Mesendoderm (in vitro differentiated cells): Measurements from ENCODE around the gene PLCB1.

Experiments
- DNase-seq: peaks from one replicate; pipeline ENCODE4 v3.0.0; 2013
- H2AK5ac ChIP-seq: 2 replicates; pipeline ENCODE4 v1.6.1; 2013; ENCODE audit warnings: low read length, inconsistent platforms
- H2BK120ac ChIP-seq: 2 replicates; pipeline ENCODE4 v1.6.1; 2013; ENCODE audit warnings: low read depth, mild to moderate bottlenecking, low read length, moderate library complexity, mixed read lengths
- H2BK15ac ChIP-seq: replicated peaks from 2 replicates; pipeline ENCODE4 v1.6.1; 2013; ENCODE audit warnings: low read depth, mild to moderate bottlenecking, moderate library complexity
- H2BK5ac ChIP-seq: 2 replicates; pipeline ENCODE4 v1.6.1; 2013; ENCODE audit warnings: low read length, inconsistent platforms
- H3K18ac ChIP-seq: 2 replicates; pipeline ENCODE4 v1.6.1; 2013; ENCODE audit warnings: mild to moderate bottlenecking, low read length, mixed read lengths
- H3K23ac ChIP-seq: one replicate; pipeline ENCODE4 v1.6.1; 2013; ENCODE audit warnings: low read length
- H3K27ac ChIP-seq: 2 replicates; pipeline ENCODE4 v1.5.1; 2013; ENCODE audit warnings: low read depth, mild to moderate bottlenecking, inconsistent platforms, low read length, moderate library complexity
- H3K27me3 ChIP-seq: 2 replicates; pipeline ENCODE4 v1.6.1; 2013; ENCODE audit warnings: low read length, control low read depth, mild to moderate bottlenecking, inconsistent platforms; ENCODE audit not compliant: insufficient read depth, poor library complexity
- H3K36me3 ChIP-seq: 2 replicates; pipeline ENCODE4 v1.6.1; 2013; ENCODE audit warnings: low read length, inconsistent platforms; ENCODE audit not compliant: control insufficient read depth, insufficient read depth
- H3K4ac ChIP-seq: one replicate; pipeline ENCODE4 v1.6.1; 2013; ENCODE audit warnings: low read depth, mild to moderate bottlenecking, low read length, moderate library complexity
- H3K4me1 ChIP-seq: 2 replicates; pipeline ENCODE4 v1.6.1; 2013; ENCODE audit warnings: low read depth, low read length, inconsistent platforms; ENCODE audit not compliant: control insufficient read depth
- H3K4me2 ChIP-seq: 2 replicates; pipeline ENCODE4 v1.6.1; 2013; ENCODE audit warnings: low read length
- H3K4me3 ChIP-seq: 2 replicates; pipeline ENCODE4 v1.5.1; 2013; ENCODE audit warnings: mild to moderate bottlenecking, low read length
- H3K56ac ChIP-seq: one replicate; pipeline ENCODE4 v1.6.1; 2013; ENCODE audit warnings: low read length
- H3K79me1 ChIP-seq: 2 replicates; pipeline ENCODE4 v1.6.1; 2013; ENCODE audit warnings: low read length, inconsistent platforms
- H3K79me2 ChIP-seq: 2 replicates; pipeline ENCODE4 v1.6.1; 2013; ENCODE audit warnings: mild to moderate bottlenecking, low read length; ENCODE audit not compliant: control insufficient read depth, insufficient read depth
- H3K9ac ChIP-seq: 2 replicates; pipeline ENCODE4 v1.6.1; 2013; ENCODE audit warnings: low read length, inconsistent platforms
- H4K5ac ChIP-seq: one replicate; pipeline ENCODE4 v1.6.1; 2013; ENCODE audit warnings: low read length
- H4K8ac ChIP-seq: one replicate; pipeline ENCODE4 v1.6.1; 2013; ENCODE audit warnings: low read depth, mild to moderate bottlenecking, control low read depth, low read length, moderate library complexity
- WGBS: extraction: QIAGEN DNeasy Blood & Tissue Kit; methylation state at CpG from one replicate; pipeline ENCODE4 v1.1.7; 2013; ENCODE audit warnings: low lambda C conversion rate, missing lambda C conversion rate; ENCODE audit not compliant: insufficient coverage; ENCODE audit errors: extremely low coverage; 5-methylcytosine and 5-hydroxymethylcytosine counted together

Gene PLCB1

DNA sequence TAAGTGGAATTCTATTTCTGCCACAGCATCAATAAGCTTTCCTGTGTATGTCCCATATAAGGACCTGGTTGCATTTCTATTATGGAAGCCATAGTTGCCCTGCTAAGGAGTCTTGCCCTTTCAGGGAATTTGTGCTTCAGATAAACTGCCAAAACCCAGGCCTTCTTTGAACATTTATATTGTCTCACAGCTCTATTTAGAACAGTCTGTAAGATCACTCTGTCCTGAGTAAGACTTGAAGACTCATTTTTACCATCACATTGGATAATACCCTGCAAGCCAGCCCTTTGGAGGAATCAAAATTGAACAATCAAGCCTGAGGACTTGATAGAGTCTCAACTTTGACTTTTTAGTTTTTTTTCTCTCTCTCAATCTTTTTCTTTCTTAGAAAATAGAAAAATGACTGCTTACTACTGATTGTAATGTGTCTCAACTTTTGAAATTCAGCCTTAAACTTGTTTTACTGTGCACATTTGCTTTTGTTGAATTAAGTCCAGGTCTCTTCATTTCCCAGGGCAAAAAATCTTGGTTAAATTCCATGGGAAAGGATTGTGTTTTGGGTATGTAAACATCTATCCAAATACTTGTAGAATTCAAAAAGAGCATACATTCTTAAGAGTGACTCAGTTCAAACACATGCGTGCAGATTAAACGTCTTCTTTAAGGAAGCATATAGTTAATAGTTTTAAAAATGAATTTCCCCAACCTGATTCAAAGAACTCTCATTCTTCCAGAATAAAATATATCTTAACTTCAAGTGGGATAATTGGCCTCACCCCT, 91.2 kb downstream of the PLCB1 start:
- H3K4me3 ChIP-seq, result no peak overlapping the region
- no peaks in the 10 kb centered on the region for H3K79me1 ChIP-seq
- H3K9ac ChIP-seq, result no peak overlapping the region
- no peak overlapping the region for H3K4ac ChIP-seq
- DNase-seq, result no peak
- H2BK120ac ChIP-seq, result no peak overlapping the region
- no peak overlapping the region for H3K18ac ChIP-seq
- no peak overlapping the region for H3K23ac ChIP-seq
- no peaks in the 10 kb centered on the region for H3K4me1 ChIP-seq
- no peak overlapping the region for H2AK5ac ChIP-seq
- no peak overlapping the region for H2BK5ac ChIP-seq
- no peaks in the 10 kb centered on the region for H3K27me3 ChIP-seq
- no CpG with 5 or more reads among the region's 2 CpGs for WGBS
- H3K27ac ChIP-seq, result no peak overlapping the region
- no peak overlapping the region for H4K8ac ChIP-seq
- H3K36me3 ChIP-seq, result no peaks in the 10 kb centered on the region
- H4K5ac ChIP-seq, result no peak overlapping the region
- no peaks in the 10 kb centered on the region for H3K79me2 ChIP-seq
- no peak overlapping the region for H3K4me2 ChIP-seq
- H3K56ac ChIP-seq, result no peak overlapping the region
- H2BK15ac ChIP-seq, result no peak overlapping the region

GRCh38 chr20:8225658-8226057, 93.6 kb downstream of the PLCB1 start:
- H2BK15ac ChIP-seq, result no peak overlapping the region
- no peak overlapping the region for H2AK5ac ChIP-seq
- no peak overlapping the region for H3K27ac ChIP-seq
- no peaks in the 10 kb centered on the region for H3K27me3 ChIP-seq
- H2BK5ac ChIP-seq, result no peak overlapping the region
- no CpG with 5 or more reads among the region's 3 CpGs for WGBS
- H3K18ac ChIP-seq, result no peak overlapping the region
- H3K4me1 ChIP-seq, result no peaks in the 10 kb centered on the region
- H3K79me2 ChIP-seq, result no peaks in the 10 kb centered on the region
- no peak overlapping the region for H3K9ac ChIP-seq
- no peak overlapping the region for H3K4me3 ChIP-seq
- no peaks in the 10 kb centered on the region for H3K36me3 ChIP-seq
- no peak overlapping the region for H3K56ac ChIP-seq
- H4K8ac ChIP-seq, result no peak overlapping the region
- H4K5ac ChIP-seq, result no peak overlapping the region
- H3K23ac ChIP-seq, result no peak overlapping the region
- H3K4ac ChIP-seq, result no peak overlapping the region
- no peak for DNase-seq
- H3K4me2 ChIP-seq, result no peak overlapping the region
- no peaks in the 10 kb centered on the region for H3K79me1 ChIP-seq
- H2BK120ac ChIP-seq, result no peak overlapping the region

DNA sequence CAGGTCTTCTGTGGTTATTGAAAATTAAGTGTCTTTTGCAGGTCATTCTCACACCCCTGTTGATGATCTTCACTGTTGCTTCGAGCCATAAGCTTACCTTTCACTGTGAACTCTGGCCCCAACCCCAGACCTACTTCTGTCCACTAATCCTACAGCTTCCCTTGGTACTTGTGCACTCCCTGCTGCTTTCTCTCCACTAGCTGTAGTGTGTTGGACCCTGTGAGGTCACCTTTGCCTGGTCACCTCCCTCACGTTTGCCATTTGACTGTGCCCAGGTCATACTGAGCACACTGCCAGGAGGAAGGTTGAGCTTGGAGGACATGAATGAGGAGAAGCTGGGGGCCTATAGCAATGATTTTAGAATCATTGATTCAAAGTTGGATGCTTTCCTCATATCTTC, 94.0 kb downstream of the PLCB1 start:
- no peak overlapping the region for H3K23ac ChIP-seq
- no peak overlapping the region for H3K4ac ChIP-seq
- H3K79me2 ChIP-seq, result no peaks in the 10 kb centered on the region
- DNase-seq, result no peak
- no peak overlapping the region for H3K56ac ChIP-seq
- no peak overlapping the region for H4K5ac ChIP-seq
- H3K4me1 ChIP-seq, result no peaks in the 10 kb centered on the region
- H2BK5ac ChIP-seq, result no peak overlapping the region
- no CpG with 5 or more reads among the region's 2 CpGs for WGBS
- no peak overlapping the region for H3K18ac ChIP-seq
- H3K9ac ChIP-seq, result no peak overlapping the region
- H3K4me3 ChIP-seq, result no peak overlapping the region
- no peak overlapping the region for H2BK15ac ChIP-seq
- H3K79me1 ChIP-seq, result no peaks in the 10 kb centered on the region
- no peak overlapping the region for H3K4me2 ChIP-seq
- H3K27me3 ChIP-seq, result no peaks in the 10 kb centered on the region
- H4K8ac ChIP-seq, result no peak overlapping the region
- H3K27ac ChIP-seq, result no peak overlapping the region
- no peak overlapping the region for H2BK120ac ChIP-seq
- no peaks in the 10 kb centered on the region for H3K36me3 ChIP-seq
- H2AK5ac ChIP-seq, result no peak overlapping the region

DNA sequence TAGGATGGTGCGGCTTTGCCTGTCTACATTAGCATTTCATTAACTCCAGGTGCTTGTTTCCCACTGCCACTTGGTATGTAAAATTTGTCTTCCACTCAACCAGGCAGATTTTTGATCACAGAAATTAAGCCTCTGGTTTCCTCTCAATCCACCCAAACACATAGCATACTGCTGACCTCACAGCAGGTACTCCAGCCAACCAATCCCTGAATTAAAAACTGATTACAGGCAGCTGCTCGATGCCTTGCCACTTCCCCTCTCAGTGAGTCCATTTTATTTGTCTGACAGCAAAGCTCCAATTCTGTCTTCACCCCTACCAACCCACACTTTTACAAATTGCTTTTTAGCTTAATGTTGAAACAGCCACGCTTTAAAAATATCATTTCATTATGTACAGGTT, 95.2 kb downstream of the PLCB1 start:
- H3K27ac ChIP-seq, result no peak overlapping the region
- no peak overlapping the region for H3K18ac ChIP-seq
- H3K9ac ChIP-seq, result no peak overlapping the region
- no peak overlapping the region for H2BK5ac ChIP-seq
- H3K4me1 ChIP-seq, result no peaks in the 10 kb centered on the region
- H2BK120ac ChIP-seq, result no peak overlapping the region
- H3K4me3 ChIP-seq, result no peak overlapping the region
- no peak overlapping the region for H4K5ac ChIP-seq
- H3K56ac ChIP-seq, result no peak overlapping the region
- no CpG with 5 or more reads among the region's 3 CpGs for WGBS
- DNase-seq, result no peak
- no peak overlapping the region for H4K8ac ChIP-seq
- no peaks in the 10 kb centered on the region for H3K27me3 ChIP-seq
- H3K4ac ChIP-seq, result no peak overlapping the region
- H3K23ac ChIP-seq, result no peak overlapping the region
- H2AK5ac ChIP-seq, result no peak overlapping the region
- no peak overlapping the region for H3K4me2 ChIP-seq
- no peak overlapping the region for H2BK15ac ChIP-seq
- no peaks in the 10 kb centered on the region for H3K36me3 ChIP-seq
- no peaks in the 10 kb centered on the region for H3K79me1 ChIP-seq
- H3K79me2 ChIP-seq, result no peaks in the 10 kb centered on the region

GRCh38 chr20:8228315-8228714, 96.2 kb downstream of the PLCB1 start:
- H2BK5ac ChIP-seq, result no peak overlapping the region
- no peak overlapping the region for H3K27ac ChIP-seq
- no peaks in the 10 kb centered on the region for H3K4me1 ChIP-seq
- no peaks in the 10 kb centered on the region for H3K79me2 ChIP-seq
- H2BK15ac ChIP-seq, result no peak overlapping the region
- H3K4me2 ChIP-seq, result no peak overlapping the region
- no peak overlapping the region for H4K8ac ChIP-seq
- H3K4ac ChIP-seq, result no peak overlapping the region
- no peaks in the 10 kb centered on the region for H3K36me3 ChIP-seq
- no peak overlapping the region for H3K23ac ChIP-seq
- no peak overlapping the region for H3K4me3 ChIP-seq
- no CpG with 5 or more reads among the region's 3 CpGs for WGBS
- H3K27me3 ChIP-seq, result no peaks in the 10 kb centered on the region
- no peak overlapping the region for H3K18ac ChIP-seq
- H2AK5ac ChIP-seq, result no peak overlapping the region
- no peak overlapping the region for H3K56ac ChIP-seq
- H2BK120ac ChIP-seq, result no peak overlapping the region
- no peaks in the 10 kb centered on the region for H3K79me1 ChIP-seq
- no peak overlapping the region for H3K9ac ChIP-seq
- no peak overlapping the region for H4K5ac ChIP-seq
- no peak for DNase-seq

- no peak overlapping the region for H4K5ac ChIP-seq
- H3K4me3 ChIP-seq, result no peak overlapping the region
- no peaks in the 10 kb centered on the region for H3K27me3 ChIP-seq
- H3K79me1 ChIP-seq, result no peaks in the 10 kb centered on the region
- no peak overlapping the region for H3K56ac ChIP-seq
- no peak for DNase-seq
- no peak overlapping the region for H3K23ac ChIP-seq
- no peak overlapping the region for H2AK5ac ChIP-seq
- H3K9ac ChIP-seq, result no peak overlapping the region
- no peaks in the 10 kb centered on the region for H3K36me3 ChIP-seq
- no peak overlapping the region for H3K27ac ChIP-seq
- no peaks in the 10 kb centered on the region for H3K79me2 ChIP-seq
- H2BK5ac ChIP-seq, result no peak overlapping the region
- no peak overlapping the region for H3K18ac ChIP-seq
- H2BK120ac ChIP-seq, result no peak overlapping the region
- no peaks in the 10 kb centered on the region for H3K4me1 ChIP-seq
- no peak overlapping the region for H3K4ac ChIP-seq
- no peak overlapping the region for H3K4me2 ChIP-seq
- H2BK15ac ChIP-seq, result no peak overlapping the region
- H4K8ac ChIP-seq, result no peak overlapping the region
- WGBS, result no CpG with 5 or more reads among the region's 1 CpG
These were observed 97.0 kb downstream of the PLCB1 start for GRCh38 chr20:8229090-8229489.
